GM12864 (cell line): ENCODE data around the gene ZFAND3.

Experiments used
- DNase-seq: peaks from one replicate; pipeline ENCODE4 v3.0.0-alpha.2; 2011; ENCODE audit warnings: low read depth
- H3K4me3 ChIP-seq: 2 replicates; pipeline ENCODE4 v1.5.1; 2011; ENCODE audit warnings: mild to moderate bottlenecking, low read depth, low read length, control low read depth
- TF ChIP-seq, protein P1 (sequence below): IDR thresholded peaks from 2 replicates; pipeline ENCODE4 v1.5.1; 2011; ENCODE audit warnings: low read depth, mild to moderate bottlenecking, moderate library complexity, low read length, control low read depth, inconsistent platforms; ENCODE audit errors: missing control alignments

The ZFAND3 gene

DNA sequence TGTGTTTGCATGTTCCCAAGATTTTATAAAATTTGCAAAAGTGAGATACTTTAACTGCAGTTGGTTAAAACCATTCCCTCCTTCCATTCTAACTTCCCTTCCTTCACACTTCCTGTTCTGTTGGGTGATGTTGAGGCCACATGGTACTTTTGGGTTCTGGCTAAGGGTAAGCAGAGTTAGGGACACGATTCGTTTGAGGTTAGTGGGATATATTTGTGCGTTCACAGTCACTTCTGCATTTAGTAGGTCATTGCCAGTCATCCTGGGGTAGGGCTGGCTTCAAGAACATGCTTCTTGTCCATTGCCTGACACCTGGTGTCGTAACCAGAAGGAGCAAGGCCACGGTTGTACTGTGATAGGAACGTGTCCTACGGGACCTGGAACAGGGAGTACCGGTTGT is 340.1 kb downstream of the ZFAND3 start:
- TF ChIP-seq, protein P1, sequence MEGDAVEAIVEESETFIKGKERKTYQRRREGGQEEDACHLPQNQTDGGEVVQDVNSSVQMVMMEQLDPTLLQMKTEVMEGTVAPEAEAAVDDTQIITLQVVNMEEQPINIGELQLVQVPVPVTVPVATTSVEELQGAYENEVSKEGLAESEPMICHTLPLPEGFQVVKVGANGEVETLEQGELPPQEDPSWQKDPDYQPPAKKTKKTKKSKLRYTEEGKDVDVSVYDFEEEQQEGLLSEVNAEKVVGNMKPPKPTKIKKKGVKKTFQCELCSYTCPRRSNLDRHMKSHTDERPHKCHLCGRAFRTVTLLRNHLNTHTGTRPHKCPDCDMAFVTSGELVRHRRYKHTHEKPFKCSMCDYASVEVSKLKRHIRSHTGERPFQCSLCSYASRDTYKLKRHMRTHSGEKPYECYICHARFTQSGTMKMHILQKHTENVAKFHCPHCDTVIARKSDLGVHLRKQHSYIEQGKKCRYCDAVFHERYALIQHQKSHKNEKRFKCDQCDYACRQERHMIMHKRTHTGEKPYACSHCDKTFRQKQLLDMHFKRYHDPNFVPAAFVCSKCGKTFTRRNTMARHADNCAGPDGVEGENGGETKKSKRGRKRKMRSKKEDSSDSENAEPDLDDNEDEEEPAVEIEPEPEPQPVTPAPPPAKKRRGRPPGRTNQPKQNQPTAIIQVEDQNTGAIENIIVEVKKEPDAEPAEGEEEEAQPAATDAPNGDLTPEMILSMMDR, result no peak
- no peak overlapping the region for H3K4me3 ChIP-seq
- DNase-seq, result no peak

DNA sequence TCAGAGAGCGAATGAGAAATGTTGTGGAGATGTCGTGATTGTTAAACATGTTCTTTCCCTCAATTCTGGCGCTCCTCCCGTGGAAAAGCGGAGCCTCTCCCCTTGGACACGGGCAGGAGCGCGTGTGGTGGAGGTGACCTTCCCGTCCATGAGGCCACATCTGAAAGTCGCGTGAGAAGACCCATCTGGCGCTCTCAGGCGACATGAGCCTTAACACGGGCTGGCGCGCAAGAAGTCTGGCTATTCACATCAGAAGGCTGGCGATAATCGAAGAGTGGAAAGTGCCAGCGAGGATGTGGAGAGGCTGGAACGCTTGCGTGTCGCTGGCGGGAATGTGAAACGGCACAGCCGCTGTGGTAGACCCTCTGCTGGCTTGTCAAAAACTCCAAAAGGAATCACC is 341.3 kb downstream of the ZFAND3 start:
- no peak overlapping the region for H3K4me3 ChIP-seq
- TF ChIP-seq, protein P1, result no peak
- DNase-seq, result no peak

DNA sequence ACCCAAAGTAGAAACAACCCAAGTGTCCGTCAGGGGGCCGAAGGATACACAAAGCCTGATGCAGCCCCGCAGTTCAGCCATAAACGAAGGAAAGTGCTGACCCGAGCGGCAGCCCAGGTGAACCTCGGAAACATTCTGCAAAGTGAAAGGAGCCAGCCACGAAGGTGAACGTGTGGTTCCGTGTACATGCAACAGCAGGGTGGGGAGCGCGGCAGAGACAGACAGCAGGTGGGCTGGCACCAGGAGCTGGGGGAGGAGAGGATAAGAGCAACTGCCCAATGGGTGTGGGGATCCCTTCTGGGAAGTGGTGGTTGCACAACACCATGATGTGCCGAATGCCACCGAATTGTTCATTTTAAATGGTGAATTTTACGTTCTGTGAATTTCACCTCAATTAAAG is 341.8 kb downstream of the ZFAND3 start:
- TF ChIP-seq, protein P1, result no peak
- H3K4me3 ChIP-seq, result no peak overlapping the region

DNA sequence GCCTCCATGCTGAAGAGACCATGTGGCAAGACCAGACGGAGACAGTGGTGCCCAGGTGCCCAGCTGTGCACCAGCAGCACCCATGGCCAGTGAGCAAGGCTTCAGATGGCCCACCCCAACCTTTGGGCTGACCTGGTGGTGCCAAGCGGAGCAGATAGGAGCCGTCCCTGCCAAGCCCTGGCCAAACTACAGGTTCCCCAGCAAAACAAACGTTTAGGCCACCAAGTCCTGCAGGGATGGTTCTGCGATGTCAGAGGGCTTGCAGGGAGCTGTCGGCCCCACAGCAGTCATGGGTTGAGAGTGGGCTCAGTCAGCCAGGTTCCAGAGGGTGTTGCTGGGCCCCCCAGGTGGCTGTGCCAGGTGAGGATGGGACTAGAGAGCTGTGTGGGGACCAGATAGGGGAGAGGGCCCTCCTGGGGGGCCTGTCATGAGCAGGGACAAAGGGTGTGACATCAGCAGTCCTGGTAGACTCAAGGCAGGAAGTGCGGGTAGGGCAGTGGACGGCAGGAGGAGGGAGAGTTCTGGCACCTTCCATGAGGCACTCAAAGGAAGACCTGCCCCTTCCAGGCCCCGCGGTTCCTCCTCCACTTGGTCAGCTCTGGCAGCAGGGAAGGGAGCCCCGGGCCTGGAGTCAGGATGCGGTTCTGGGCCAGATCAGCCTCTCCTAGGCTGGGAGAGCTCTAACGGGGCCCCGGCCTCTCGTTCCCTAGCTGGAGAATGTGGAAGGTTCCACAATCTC is 342.4 kb downstream of the ZFAND3 start:
- TF ChIP-seq, protein P1, result no peak
- DNase-seq, result no peak
- no peak overlapping the region for H3K4me3 ChIP-seq

More for the DNA sequence above, 341.8 kb downstream of the ZFAND3 start:
- no peak for DNase-seq

DNA sequence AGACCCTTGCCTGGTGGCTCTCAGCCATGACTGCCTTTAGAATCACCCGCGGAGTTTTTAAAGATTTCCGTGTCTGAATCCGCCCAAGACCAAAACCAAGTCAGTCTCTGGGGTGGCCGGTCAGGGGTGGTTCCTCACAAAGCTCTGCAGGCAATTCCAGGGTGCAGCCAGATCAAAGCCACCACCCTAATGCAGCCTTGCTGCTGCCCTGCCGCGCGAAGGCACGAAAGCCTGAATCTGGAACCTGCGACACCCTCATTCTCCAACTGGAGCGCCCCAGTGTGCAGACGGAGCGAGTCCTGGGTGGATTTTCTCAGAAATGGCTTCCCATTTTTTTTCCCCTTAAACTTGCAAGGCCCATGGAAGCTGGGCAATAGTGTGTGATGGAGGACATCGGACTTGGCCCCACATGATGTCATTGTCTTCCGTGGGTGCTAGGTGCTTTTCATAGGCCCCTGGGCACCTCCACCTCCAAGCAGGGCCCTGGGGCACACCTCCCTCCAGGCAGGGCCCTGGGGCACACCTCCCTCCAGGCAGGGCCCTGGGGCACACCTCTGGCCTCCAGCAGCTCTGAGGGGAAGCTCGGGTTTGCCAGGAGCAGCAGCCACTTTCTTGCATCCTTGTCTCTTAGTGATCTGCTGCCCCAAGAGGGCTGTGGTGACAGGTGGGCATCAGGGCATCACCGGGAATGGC is 343.1 kb downstream of the ZFAND3 start:
- DNase-seq, result no peak
- TF ChIP-seq, protein P1, result no peak
- no peak overlapping the region for H3K4me3 ChIP-seq

DNA sequence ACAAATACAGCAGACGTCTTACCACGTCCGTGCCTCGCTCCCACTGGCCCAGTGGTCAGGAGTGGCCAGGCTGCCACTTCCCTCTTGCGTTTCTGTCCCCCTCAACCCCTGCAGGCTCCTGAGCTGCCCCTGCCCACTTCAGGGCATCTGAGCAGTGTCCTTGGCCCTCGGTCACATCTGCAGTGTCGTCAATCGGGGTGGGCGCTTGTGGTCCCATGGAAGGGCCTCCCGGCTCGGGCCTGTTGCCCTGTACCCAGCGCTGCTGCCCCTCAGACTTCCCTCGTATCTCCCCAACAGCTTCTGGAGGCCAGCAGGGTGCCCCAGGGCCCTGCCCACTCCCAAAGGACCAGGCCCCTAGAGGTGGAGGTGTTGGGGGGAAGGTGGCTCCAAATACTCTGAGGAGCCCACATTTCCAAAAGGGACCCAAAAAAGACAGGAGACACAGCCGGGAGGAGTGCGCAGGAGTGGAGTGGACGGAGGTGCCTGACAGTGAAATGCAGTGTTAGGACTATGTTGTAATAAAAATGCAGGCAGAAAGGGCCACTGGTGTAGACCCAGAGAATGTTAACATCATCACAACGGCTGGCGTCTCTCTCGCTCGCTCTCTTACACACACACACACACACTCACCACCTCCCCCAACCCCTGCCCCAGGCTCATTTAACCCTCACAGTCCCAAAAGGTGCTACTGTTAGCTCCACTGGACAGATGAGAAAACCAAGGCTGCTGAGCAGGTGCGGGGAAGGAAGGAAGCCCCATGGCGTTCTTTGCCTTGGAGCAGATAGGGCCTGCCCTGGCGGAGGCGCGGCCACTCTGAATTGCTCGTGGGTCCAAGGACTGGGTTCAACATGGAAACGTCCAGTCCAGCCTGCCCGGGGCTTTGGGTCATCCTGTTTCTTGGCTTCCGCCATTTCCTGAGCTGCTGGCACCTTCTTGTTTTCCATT is 343.9 kb downstream of the ZFAND3 start:
- no peak overlapping the region for H3K4me3 ChIP-seq
- TF ChIP-seq, protein P1, result no peak
- no peak for DNase-seq
